Ishikawa (cell line): ENCODE data around the gene EDDM13.

Source experiments
- CEBPB ChIP-seq: IDR thresholded peaks from 2 replicates; pipeline ENCODE4 v1.6.1; 2012
- CREB1 ChIP-seq: IDR thresholded peaks from 2 replicates; pipeline ENCODE4 v1.6.1; 2012; ENCODE audit warnings: low read depth
- EGR1 ChIP-seq: IDR thresholded peaks from 2 replicates; pipeline ENCODE4 v1.6.1; 2012
- EP300 ChIP-seq: IDR thresholded peaks from 2 replicates; pipeline ENCODE4 v1.6.1; 2012; ENCODE audit warnings: borderline replicate concordance
- FOXM1 ChIP-seq: IDR thresholded peaks from 2 replicates; pipeline ENCODE4 v1.6.1; 2012; ENCODE audit warnings: low read depth, borderline replicate concordance
- MAX ChIP-seq: IDR thresholded peaks from 2 replicates; pipeline ENCODE4 v1.6.1; 2012
- NFIC ChIP-seq: IDR thresholded peaks from 2 replicates; pipeline ENCODE4 v1.6.1; 2012
- RAD21 ChIP-seq: IDR thresholded peaks from 2 replicates; pipeline ENCODE4 v1.6.1; 2012; ENCODE audit warnings: low read depth
- REST ChIP-seq: IDR thresholded peaks from 2 replicates; pipeline ENCODE4 v1.6.1; 2012; ENCODE audit warnings: low read depth, mild to moderate bottlenecking
- TAF1 ChIP-seq: IDR thresholded peaks from 2 replicates; pipeline ENCODE4 v1.6.1; 2012; ENCODE audit warnings: low read depth, mild to moderate bottlenecking
- TCF12 ChIP-seq: IDR thresholded peaks from 2 replicates; pipeline ENCODE4 v1.6.1; 2012; ENCODE audit warnings: low read depth
- TEAD4 ChIP-seq: IDR thresholded peaks from 2 replicates; pipeline ENCODE4 v1.6.1; 2012
- USF1 ChIP-seq: IDR thresholded peaks from 2 replicates; pipeline ENCODE4 v1.6.1; 2012
- YY1 ChIP-seq: IDR thresholded peaks from 2 replicates; pipeline ENCODE4 v1.6.1; 2012; ENCODE audit warnings: low read depth
- ZBTB7A ChIP-seq: IDR thresholded peaks from 2 replicates; pipeline ENCODE4 v1.6.1; 2012; ENCODE audit warnings: low read depth

The EDDM13 gene

GRCh38 chr19:56321254-56321988 lies 48.9 kb downstream of the EDDM13 start:
- TF ChIP-seq FOXM1 (no peak), YY1 (no peak), EP300 (no peak), ZBTB7A (no peak), NFIC (no peak), TEAD4 (no peak), REST (no peak), TCF12 (no peak), RAD21 (no peak), MAX (no peak), CEBPB (no peak), TAF1 (no peak), USF1 (no peak)

- no peak for TF ChIP-seq TCF12
- TF ChIP-seq CEBPB = no peak
- no peak for TF ChIP-seq ZBTB7A
- TF ChIP-seq USF1 = no peak
- TF ChIP-seq REST = no peak
- no peak for TF ChIP-seq NFIC
- TF ChIP-seq RAD21 = no peak
These were observed 49.5 kb downstream of the EDDM13 start for GRCh38 chr19:56321989-56322440.

- TF ChIP-seq CEBPB (no peak), CREB1 (no peak), TAF1 (no peak), FOXM1 (no peak), EGR1 (no peak), USF1 (no peak), REST (no peak), ZBTB7A (no peak), MAX (no peak)
These were observed 51.9 kb downstream of the EDDM13 start for GRCh38 chr19:56324436-56324835.

- TF ChIP-seq EP300 (no peak), REST (no peak), EGR1 (no peak)
These were observed 60.1 kb downstream of the EDDM13 start for GRCh38 chr19:56332695-56333094.
